HCT116 (cell line): Measurements from ENCODE around the gene POMT2. TPM values are rescaled to one million over a fixed set of nuclear protein-coding genes. Genes with fewer than 3 reads are reported as not detected.

Experiments
- ATAC-seq: fragments of 200-7000 bp; cut with Tn5 transposase; 2 replicates; pipeline ENCODE4 v1.9.1; 2020; ENCODE audit warnings: mild to moderate bottlenecking, moderate library complexity
- BruUV-seq: library from RNA; stranded (reverse); fragments of 400-500 nt; replicated peaks from 2 replicates; lab custom pipeline; 2021; lab: Mats Ljungman, UMichigan
- CTCF ChIA-PET: fragments of 300-600 bp; sonication (Branson Sonifier 250); formaldehyde crosslinking; loops from one replicate; lab custom pipeline; 2021; ENCODE audit warnings: antibody characterized with exemption; lab: Charles Lee
- POLR2A ChIA-PET: fragments of 300-600, 350-600 bp; sonication (Branson Sonifier 250); formaldehyde crosslinking; loops from one replicate; lab custom pipeline; 2021; ENCODE audit warnings: antibody characterized with exemption; lab: Charles Lee
- RAD21 ChIA-PET, 2 experiments: fragments of 300-600 bp; sonication (Branson Sonifier 250); formaldehyde crosslinking; loops; one replicate each; lab custom pipeline; 2023; ENCODE audit warnings: low total read pairs in 2 of 2; ENCODE audit not compliant: uncharacterized antibody in 2 of 2, unreplicated experiment in 2 of 2, low non-redundant PET in 1 of 2; lab: Charles Lee
- DNase-seq: peaks from one replicate; pipeline ENCODE4 v3.0.0-alpha.2; 2010; ENCODE audit warnings: low read depth, low spot score
- H2AFZ ChIP-seq: fragments of 200-600 bp; shearing (Covaris generic), sonication (generic); 2 replicates; pipeline ENCODE4 v1.6.1; 2017; ENCODE audit warnings: low read depth, mixed run types, mixed read lengths, antibody characterized with exemption, low read length; ENCODE audit not compliant: poor library complexity, severe bottlenecking
- H3K27ac ChIP-seq: 2 replicates; pipeline ENCODE4 v1.5.1; 2012; ENCODE audit warnings: low read depth, low read length
- H3K27me3 ChIP-seq: fragments of 200-600 bp; sonication (generic); 2 replicates; pipeline ENCODE4 v1.6.1; 2016; ENCODE audit warnings: mixed run types, low read length, mixed read lengths; ENCODE audit not compliant: insufficient read depth
- H3K36me3 ChIP-seq, 2 experiments: fragments of 200-500 bp in 1 of 2; fragments of 200-600 bp in 1 of 2; sonication (Bioruptor generic) in 1 of 2; sonication (generic) in 1 of 2; 2 replicates each; pipeline versions ENCODE4 v1.5.1 to v1.6.1; 2014 to 2016; ENCODE audit warnings: low read length in 2 of 2, inconsistent platforms in 1 of 2, mixed read lengths in 1 of 2, mixed run types in 1 of 2; ENCODE audit not compliant: insufficient read depth in 2 of 2, control insufficient read depth in 1 of 2
- H3K4me1 ChIP-seq, 2 experiments: fragments of 200-600 bp in 1 of 2; sonication (generic) in 1 of 2; 2 replicates each; pipeline versions ENCODE4 v1.5.1 to v1.6.1; 2012 to 2017; ENCODE audit warnings: low read length in 2 of 2, inconsistent platforms in 1 of 2, mild to moderate bottlenecking in 1 of 2, mixed read lengths in 1 of 2, mixed run types in 1 of 2, moderate library complexity in 1 of 2; ENCODE audit not compliant: insufficient read depth in 2 of 2, control insufficient read depth in 1 of 2
- H3K4me2 ChIP-seq: fragments of 200-600 bp; sonication (generic); 2 replicates; pipeline ENCODE4 v1.6.1; 2017; ENCODE audit warnings: mixed run types, low read length, mixed read lengths
- H3K4me3 ChIP-seq, 2 experiments: fragments of 200-600 bp in 1 of 2; sonication (generic) in 1 of 2; replicated peaks in 1 of 2; 2 replicates each; pipeline ENCODE4 v1.5.1; 2011 to 2016; ENCODE audit warnings: low read length in 2 of 2, control low read depth in 1 of 2, low read depth in 1 of 2, mild to moderate bottlenecking in 1 of 2, mixed read lengths in 1 of 2, mixed run types in 1 of 2
- H3K79me2 ChIP-seq: fragments of 200-600 bp; sonication (generic); 2 replicates; pipeline ENCODE4 v1.6.1; 2017; ENCODE audit warnings: mild to moderate bottlenecking, mixed run types, low read length, moderate library complexity, mixed read lengths; ENCODE audit not compliant: insufficient read depth
- H3K9ac ChIP-seq: fragments of 200-600 bp; sonication (generic); 2 replicates; pipeline ENCODE4 v1.6.1; 2016; ENCODE audit warnings: low read length, mixed read lengths
- H3K9me2 ChIP-seq: fragments of 200-600 bp; sonication (generic), shearing (Covaris generic); 2 replicates; pipeline ENCODE4 v1.6.1; 2017; ENCODE audit warnings: mixed run types, mild to moderate bottlenecking, moderate library complexity; ENCODE audit not compliant: insufficient read depth
- H3K9me3 ChIP-seq, 2 experiments: fragments of 200-500 bp in 1 of 2; fragments of 200-600 bp in 1 of 2; sonication (Bioruptor generic) in 1 of 2; sonication (generic) in 1 of 2; 2 replicates each; pipeline ENCODE4 v1.6.1; 2014 to 2017; ENCODE audit warnings: low read length in 2 of 2, mixed read lengths in 2 of 2, inconsistent platforms in 1 of 2, low read depth in 1 of 2, mild to moderate bottlenecking in 1 of 2, mixed run types in 1 of 2, moderate library complexity in 1 of 2; ENCODE audit not compliant: control insufficient read depth in 1 of 2, insufficient read depth in 1 of 2
- H4K20me1 ChIP-seq: fragments of 200-600 bp; sonication (generic), shearing (Covaris generic); 2 replicates; pipeline ENCODE4 v1.6.1; 2017; ENCODE audit warnings: mixed run types, mild to moderate bottlenecking, moderate library complexity; ENCODE audit not compliant: insufficient read depth
- CTCF ChIP-seq, 3 experiments: fragments of 200-600 bp in 1 of 3; sonication (generic) in 1 of 3; IDR thresholded peaks in 2 of 3; conservative IDR thresholded peaks in 1 of 3; 2 replicates each; pipeline ENCODE4 v1.5.1; 2012 to 2017; ENCODE audit warnings: low read depth in 2 of 3, low read length in 2 of 3, antibody characterized with exemption in 1 of 3, borderline replicate concordance in 1 of 3, control low read depth in 1 of 3, mild to moderate bottlenecking in 1 of 3, mixed read lengths in 1 of 3, mixed run types in 1 of 3, moderate library complexity in 1 of 3; ENCODE audit not compliant: insufficient read depth in 1 of 3
- EGR1 ChIP-seq: IDR thresholded peaks from 2 replicates; pipeline ENCODE4 v1.6.1; 2012; ENCODE audit warnings: low read depth
- FOSL1 ChIP-seq: IDR thresholded peaks from 2 replicates; pipeline ENCODE4 v1.6.1; 2012; ENCODE audit warnings: low read depth
- JUND ChIP-seq: IDR thresholded peaks from 2 replicates; pipeline ENCODE4 v1.6.1; 2012
- MAX ChIP-seq: IDR thresholded peaks from 2 replicates; pipeline ENCODE4 v1.6.1; 2012
- POLR2A ChIP-seq: IDR thresholded peaks from 2 replicates; pipeline ENCODE4 v1.7.0; 2011; ENCODE audit warnings: borderline replicate concordance; ENCODE audit not compliant: insufficient read depth, insufficient read length; ENCODE audit errors: extremely low read depth
- REST ChIP-seq: IDR thresholded peaks from 2 replicates; pipeline ENCODE4 v1.6.1; 2012; ENCODE audit warnings: low read depth
- SRF ChIP-seq: IDR thresholded peaks from 2 replicates; pipeline ENCODE4 v1.6.1; 2012; ENCODE audit warnings: low read depth
- YY1 ChIP-seq: IDR thresholded peaks from 2 replicates; pipeline ENCODE4 v1.6.1; 2011; ENCODE audit warnings: low read length, low read depth, moderate library complexity, mild to moderate bottlenecking; ENCODE audit not compliant: insufficient replicate concordance; ENCODE audit errors: extremely low read depth
- ZBTB33 ChIP-seq: IDR thresholded peaks from 2 replicates; pipeline ENCODE4 v1.6.1; 2011; ENCODE audit warnings: mild to moderate bottlenecking, low read length, moderate library complexity; ENCODE audit not compliant: insufficient replicate concordance; ENCODE audit errors: extremely low read depth
- ZFX ChIP-seq: fragments of 450-650 bp; IDR thresholded peaks from 2 replicates; pipeline ENCODE4 v1.6.1; 2017
- ZNF274 ChIP-seq: fragments of 200-500 bp; sonication (Bioruptor generic); IDR thresholded peaks from 2 replicates; pipeline ENCODE4 v1.6.1; 2014; ENCODE audit warnings: mild to moderate bottlenecking, low read depth, low read length, inconsistent platforms
- intact Hi-C: fragments of 100-400 bp; cut with micrococcal nuclease; formaldehyde crosslinking; loops from 2 replicates; pipeline ENCODE4 v1.10.0; 2022
- total RNA-seq: library from RNA; stranded (reverse); gene quantifications from one replicate; pipeline ENCODE4 v1.2.1, GENCODE V29; 2021; ENCODE audit not compliant: unreplicated experiment

The POMT2 gene
- total RNA-seq, 1 experiment from 2014 or later, result 30.2 TPM

GRCh38 chr14:77342726-77343397 is 22.2 kb upstream of the POMT2 start:
- Histone ChIP-seq H3K79me2 (no peaks in the 10 kb centered on the region), H3K27ac (no peak overlapping the region), H3K9me3 (no peaks in the 10 kb centered on the region), H3K4me1 (no peaks in the 10 kb centered on the region), H3K9me2 (no peaks in the 10 kb centered on the region), H3K9ac (no peak overlapping the region), H2AFZ (no peak overlapping the region), H3K4me2 (no peak overlapping the region), H3K4me3 (no peak overlapping the region), H3K36me3 (peaks cover 0 to 10% of the 10 kb centered on the region in 2 experiments; a peak in 1 of 4 replicates), H3K27me3 (no peaks in the 10 kb centered on the region), H4K20me1 (no peaks in the 10 kb centered on the region)
- no peak for ATAC-seq
- ChIA-PET CTCF (no interaction called here), RAD21 (no interaction called here), POLR2A (no interaction called here)
- no peak for TF ChIP-seq YY1
- DNase-seq, result no peak
- intact Hi-C loops, result no loop called here
- no TSS peak for BruUV-seq

- H3K36me3 ChIP-seq, result peaks cover 0 to 10% of the 10 kb centered on the region in 2 experiments; a peak in 1 of 4 replicates
- H3K9ac ChIP-seq, result no peak overlapping the region
- CTCF ChIA-PET, result no interaction called here
- TF ChIP-seq REST (no peak), MAX (no peak), CTCF (IDR thresholded peaks at IDR 0.05 in 2 of 3, conservative IDR thresholded peaks at IDR 0.05 in 1 of 3; ENCODE audit: borderline replicate concordance in 1 of 3, insufficient read depth in 1 of 3, low read depth in 2 of 3, low read length in 2 of 3) (no peak), ZFX (no peak), SRF (no peak), EGR1 (no peak), FOSL1 (no peak), JUND (no peak), POLR2A (no peak), ZBTB33 (no peak), ZNF274 (no peak)
Measured at GRCh38 chr14:77340389-77340788, 19.7 kb upstream of the POMT2 start.

More at GRCh38 chr14:77340389-77340788, 19.7 kb upstream of the POMT2 start:
- no peak overlapping the region for H3K27ac ChIP-seq
- DNase-seq, result no peak
- ChIA-PET POLR2A (interaction anchor here (0.9 kb wide), 1 partner anchor 19 kb away, joined by 3 read pairs; no protein-coding TSS in a partner anchor), RAD21 (no interaction called here)
- H3K27me3 ChIP-seq, result no peaks in the 10 kb centered on the region
- no peaks in the 10 kb centered on the region for H3K79me2 ChIP-seq
- no peaks in the 10 kb centered on the region for H3K4me1 ChIP-seq
- H3K9me2 ChIP-seq, result no peaks in the 10 kb centered on the region
- no peaks in the 10 kb centered on the region for H4K20me1 ChIP-seq
- intact Hi-C loops, result no loop called here
- no peak overlapping the region for H2AFZ ChIP-seq
- ATAC-seq, result no peak
- no peak overlapping the region for H3K4me3 ChIP-seq
- H3K4me2 ChIP-seq, result no peak overlapping the region
- no peaks in the 10 kb centered on the region for H3K9me3 ChIP-seq
- no TSS peak for BruUV-seq
